Esophagus squamous epithelium (tissue), 5 donors: ENCODE measurements around the gene RABEP2. TPM values are rescaled to one million over a fixed set of nuclear protein-coding genes. Genes with fewer than 3 reads are reported as not detected.

Experiments used
- DNase-seq: peaks from one replicate; lab custom pipeline; 2025; lab: John Stamatoyannopoulos, UW
- H3K27ac ChIP-seq, 4 donors: fragments of 200-600 bp; sonication (generic); one replicate each; pipeline ENCODE4 v1.5.1; 2016 to 2019; ENCODE audit warnings: mild to moderate bottlenecking in 1 of 4
- H3K27me3 ChIP-seq, 4 donors: fragments of 200-600 bp; sonication (generic); 1 replicate in 3 of 4; 2 replicates in 1 of 4; pipeline versions ENCODE4 v1.5.1 to v1.6.0; 2017 to 2021; ENCODE audit warnings: antibody characterized with exemption in 1 of 4
- H3K36me3 ChIP-seq, 3 donors: fragments of 200-600 bp; sonication (generic); one replicate each; pipeline ENCODE4 v1.5.1; 2016 to 2019
- H3K4me1 ChIP-seq, 3 donors: fragments of 200-600 bp; sonication (generic); one replicate each; pipeline ENCODE4 v1.5.1; 2017 to 2019
- H3K4me3 ChIP-seq, 4 donors: fragments of 200-600 bp; sonication (generic); 1 replicate in 3 of 4; 2 replicates in 1 of 4; pipeline ENCODE4 v1.5.1; 2016 to 2019; ENCODE audit warnings: mild to moderate bottlenecking in 2 of 4, moderate library complexity in 1 of 4
- H3K9me3 ChIP-seq, 3 donors: fragments of 200-600 bp; sonication (generic); one replicate each; pipeline ENCODE4 v1.5.1; 2016 to 2019
- POLR2A ChIP-seq, 4 donors: fragments of 450-650 bp; IDR thresholded peaks; one replicate each; pipeline ENCODE4 v1.6.1; 2017; ENCODE audit warnings: antibody characterized with exemption in 4 of 4, mild to moderate bottlenecking in 4 of 4, moderate library complexity in 3 of 4
- WGBS, 2 donors: methylation state at CpG; one replicate each; pipeline ENCODE4 v1.1.5; 2018; 5-methylcytosine and 5-hydroxymethylcytosine counted together
- intact Hi-C: fragments of 100-400 bp; cut with DNase I; formaldehyde crosslinking; loops from one replicate; pipeline ENCODE4 v1.15.0; 2022
- small RNA-seq, 4 donors: library from RNA; depleted of rRNA; stranded (forward); fragments of <200 nt; gene quantifications; one replicate each; pipeline ENCODE3, GENCODE V24; 2016
- total RNA-seq, 4 donors: library from RNA; depleted of rRNA; stranded (reverse); fragments of >200 nt; gene quantifications; one replicate each; pipeline ENCODE4 v1.1.0, GENCODE V29; 2016
- TF ChIP-seq, protein P1 (sequence below), 6 experiments: fragments of 450-650 bp in 4 of 6; fragments of 200-600 bp in 2 of 6; sonication (generic) in 2 of 6; IDR thresholded peaks; one replicate each; pipeline ENCODE4 v1.5.1; 2016 to 2019; ENCODE audit warnings: antibody characterized with exemption in 6 of 6, mild to moderate bottlenecking in 4 of 6, moderate library complexity in 4 of 6
- donor health status: DM: yes; HTN: yes; CAD: no.

RABEP2 gene
- total RNA-seq, 4 donors from 2014 or later, result 28.7 to 47.2 (median 37.2) TPM

- TF ChIP-seq, protein P1, sequence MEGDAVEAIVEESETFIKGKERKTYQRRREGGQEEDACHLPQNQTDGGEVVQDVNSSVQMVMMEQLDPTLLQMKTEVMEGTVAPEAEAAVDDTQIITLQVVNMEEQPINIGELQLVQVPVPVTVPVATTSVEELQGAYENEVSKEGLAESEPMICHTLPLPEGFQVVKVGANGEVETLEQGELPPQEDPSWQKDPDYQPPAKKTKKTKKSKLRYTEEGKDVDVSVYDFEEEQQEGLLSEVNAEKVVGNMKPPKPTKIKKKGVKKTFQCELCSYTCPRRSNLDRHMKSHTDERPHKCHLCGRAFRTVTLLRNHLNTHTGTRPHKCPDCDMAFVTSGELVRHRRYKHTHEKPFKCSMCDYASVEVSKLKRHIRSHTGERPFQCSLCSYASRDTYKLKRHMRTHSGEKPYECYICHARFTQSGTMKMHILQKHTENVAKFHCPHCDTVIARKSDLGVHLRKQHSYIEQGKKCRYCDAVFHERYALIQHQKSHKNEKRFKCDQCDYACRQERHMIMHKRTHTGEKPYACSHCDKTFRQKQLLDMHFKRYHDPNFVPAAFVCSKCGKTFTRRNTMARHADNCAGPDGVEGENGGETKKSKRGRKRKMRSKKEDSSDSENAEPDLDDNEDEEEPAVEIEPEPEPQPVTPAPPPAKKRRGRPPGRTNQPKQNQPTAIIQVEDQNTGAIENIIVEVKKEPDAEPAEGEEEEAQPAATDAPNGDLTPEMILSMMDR (IDR thresholded peaks at IDR 0.05), result no peak
- no peak for TF ChIP-seq POLR2A (IDR thresholded peaks at IDR 0.05)
- 83 to 86% methylated on average over 4 of the region's 4 CpGs for WGBS, 2 donors
- H3K4me1 ChIP-seq, result peaks cover 3 to 24% (median 4%) of the 10 kb centered on the region in 3 donors
- no peaks in the 10 kb centered on the region for H3K36me3 ChIP-seq
- no peak overlapping the region for H3K4me3 ChIP-seq
- no peak for DNase-seq
- H3K27ac ChIP-seq, result no peak overlapping the region
- intact Hi-C loops, result no loop called here
- no peaks in the 10 kb centered on the region for H3K27me3 ChIP-seq
- H3K9me3 ChIP-seq, result no peaks in the 10 kb centered on the region
These were observed 65.7 kb downstream of the RABEP2 start for GRCh38 chr16:28859326-28859725.

- Histone ChIP-seq H3K27ac (peak overlapping the region in 3 of 4 donors; percentile 22 to 36 (median 26)), H3K36me3 (no peaks in the 10 kb centered on the region), H3K4me1 (peaks cover 0 to 20% (median 4%) of the 10 kb centered on the region in 3 donors), H3K9me3 (no peaks in the 10 kb centered on the region), H3K4me3 (no peak overlapping the region), H3K27me3 (no peaks in the 10 kb centered on the region)
- TF ChIP-seq, protein P1 (IDR thresholded peaks at IDR 0.05), result no peak
- no peak for TF ChIP-seq POLR2A (IDR thresholded peaks at IDR 0.05)
- WGBS, 2 donors, result 53 to 68% methylated on average over 8 of the region's 8 CpGs
- DNase-seq, result no peak
- intact Hi-C loops, result no loop called here
These were observed 66.6 kb downstream of the RABEP2 start for GRCh38 chr16:28858421-28858820.

Small RNAs within 50 kb of the gene (small RNA-seq; reads per million reads assigned to genes)
- gene RF00416, result 0 reads per million in 4 donors

Other genes starting within 250 kb of the RABEP2 start
- gene EIF3C, start 213.8 kb downstream of the RABEP2 start, total RNA-seq, result 100 to 1,000 TPM; 187 to 337 (median 204) TPM
- gene NPIPB9, start 173.5 kb downstream of the RABEP2 start, total RNA-seq, result 1 to 10 TPM in 1 of 4 donors, not detected in 3; 5.0 TPM
- 10 to 100 TPM; 42.1 to 72.7 (median 67.1) TPM for gene ATXN2L, start 102.2 kb downstream of the RABEP2 start, total RNA-seq
- gene TUFM, start 78.9 kb downstream of the RABEP2 start, total RNA-seq, result 100 to 1,000 TPM; 105 to 143 (median 121) TPM
- 10 to 100 TPM; 11.0 to 28.2 (median 18.8) TPM for gene SH2B1, start 61.4 kb downstream of the RABEP2 start, total RNA-seq
- gene ATP2A1, start 46.8 kb downstream of the RABEP2 start, total RNA-seq, result under 1 TPM in 2 of 4 donors, not detected in 2; 0.19 to 0.26 TPM
- under 1 TPM in 2 of 4 donors, not detected in 2; 0.19 to 0.42 TPM for gene CD19, start 6.7 kb upstream of the RABEP2 start, total RNA-seq
- gene NFATC2IP, start 25.7 kb upstream of the RABEP2 start, total RNA-seq, result 10 to 100 TPM; 17.4 to 36.6 (median 24.2) TPM
- 10 to 100 TPM; 15.3 to 26.3 (median 18.5) TPM for gene SPNS1, start 49.5 kb upstream of the RABEP2 start, total RNA-seq
- gene LAT, start 59.8 kb upstream of the RABEP2 start, total RNA-seq, result 1 to 10 TPM in 3 of 4 donors, under 1 TPM in 1; 0.76 to 7.4 (median 2.5) TPM